GM12801 (cell line): ENCODE data around the gene TMEM233.

Experiments used
- CTCF ChIP-seq: IDR thresholded peaks from one replicate; pipeline ENCODE4 v1.5.1; 2011; ENCODE audit warnings: control low read depth; ENCODE audit not compliant: insufficient read length; ENCODE audit errors: extremely low read depth

The TMEM233 gene

GRCh38 chr12:119644930-119645329 is 51.4 kb downstream of the TMEM233 start:
- no peak for TF ChIP-seq CTCF

- no peak for TF ChIP-seq CTCF
These were observed 52.0 kb downstream of the TMEM233 start for GRCh38 chr12:119645535-119646059.

- no peak for TF ChIP-seq CTCF
These were observed 55.7 kb downstream of the TMEM233 start for GRCh38 chr12:119649202-119649808.

GRCh38 chr12:119652665-119653064 is 59.1 kb downstream of the TMEM233 start:
- TF ChIP-seq CTCF: no peak

GRCh38 chr12:119659289-119659897 is 65.8 kb downstream of the TMEM233 start:
- TF ChIP-seq CTCF: no peak

GRCh38 chr12:119660076-119660475 is 66.5 kb downstream of the TMEM233 start:
- TF ChIP-seq CTCF: no peak

GRCh38 chr12:119661882-119662281 is 68.3 kb downstream of the TMEM233 start:
- TF ChIP-seq CTCF: no peak
